Umbilical cord (tissue), 2 donors: ENCODE results near the gene ORMDL3. TPM values are rescaled to one million over a fixed set of nuclear protein-coding genes. Genes with fewer than 3 reads are reported as not detected.

Experiments
- DNase-seq: peaks from one replicate; pipeline ENCODE4 v3.0.0-alpha.2; 2015; ENCODE audit warnings: low spot score
- total RNA-seq: library from RNA; depleted of rRNA; stranded (reverse); fragments of >200 nt; gene quantifications from one replicate; pipeline ENCODE4 v1.2.3, GENCODE V29; 2014; ENCODE audit warnings: low replicate concordance; ENCODE audit not compliant: insufficient read depth

Gene ORMDL3
- total RNA-seq: 48.4 TPM

GRCh38 chr17:39927101-39927928, at the start of gene ORMDL3, which contains the start of gene LRRC3C:
Gene ORMDL3, minus strand, starts transcription at chr17:39927601. Its CDS starts 3,398 bp downstream, at chr17:39924203.
Gene LRRC3C, plus strand, starts transcription at chr17:39927732. Its CDS starts 13,792 bp downstream, at chr17:39941524.
- DNase-seq: peak; percentile 96

GRCh38 chr17:39975801-39976200, 48.4 kb upstream of the ORMDL3 start:
- DNase-seq: peak; percentile 40

- DNase-seq: no peak
Measured at GRCh38 chr17:39974433-39974832, 47.0 kb upstream of the ORMDL3 start.

GRCh38 chr17:39973496-39973895, 46.1 kb upstream of the ORMDL3 start:
- no peak for DNase-seq

- peak; percentile 34 for DNase-seq
Measured at GRCh38 chr17:39972271-39972670, 44.9 kb upstream of the ORMDL3 start.

GRCh38 chr17:39971076-39971603, 43.7 kb upstream of the ORMDL3 start:
- DNase-seq: no peak

GRCh38 chr17:39970157-39970692, 42.8 kb upstream of the ORMDL3 start:
- no peak for DNase-seq

- peak; percentile 23 for DNase-seq
Measured at GRCh38 chr17:39969375-39969774, 42.0 kb upstream of the ORMDL3 start.

GRCh38 chr17:39968761-39969160, 41.4 kb upstream of the ORMDL3 start:
- no peak for DNase-seq

- DNase-seq: no peak
Measured at GRCh38 chr17:39966771-39967170, 39.4 kb upstream of the ORMDL3 start.

GRCh38 chr17:39965017-39965699, 37.8 kb upstream of the ORMDL3 start:
- DNase-seq: peak; percentile 80

- DNase-seq: no peak
Measured at GRCh38 chr17:39963829-39964228, 36.4 kb upstream of the ORMDL3 start.

- no peak for DNase-seq
Measured at GRCh38 chr17:39962642-39963220, 35.3 kb upstream of the ORMDL3 start, which contains the start of gene GSDMA. Gene GSDMA, plus strand, starts transcription at chr17:39963004. Its CDS starts 2,684 bp downstream, at chr17:39965688.

GRCh38 chr17:39960524-39961041, 33.2 kb upstream of the ORMDL3 start:
- DNase-seq: peak; percentile 72

- DNase-seq: no peak
Measured at GRCh38 chr17:39955726-39956225, 28.4 kb upstream of the ORMDL3 start.

- DNase-seq: no peak
Measured at GRCh38 chr17:39954876-39955275, 27.5 kb upstream of the ORMDL3 start.

- no peak for DNase-seq
Measured at GRCh38 chr17:39953471-39953888, 26.1 kb upstream of the ORMDL3 start.

- peak; percentile 96 for DNase-seq
Measured at GRCh38 chr17:39952680-39953470, 25.5 kb upstream of the ORMDL3 start.

- no peak for DNase-seq
Measured at GRCh38 chr17:39951924-39952679, 24.7 kb upstream of the ORMDL3 start.
